Measurements from ENCODE around the gene SRP9.
"Not testable (repeated sequence)": the region's sequence is repeated elsewhere in the genome, so short reads cannot be mapped to it uniquely, and the experiment has no call there.

Gene SRP9

DNA sequence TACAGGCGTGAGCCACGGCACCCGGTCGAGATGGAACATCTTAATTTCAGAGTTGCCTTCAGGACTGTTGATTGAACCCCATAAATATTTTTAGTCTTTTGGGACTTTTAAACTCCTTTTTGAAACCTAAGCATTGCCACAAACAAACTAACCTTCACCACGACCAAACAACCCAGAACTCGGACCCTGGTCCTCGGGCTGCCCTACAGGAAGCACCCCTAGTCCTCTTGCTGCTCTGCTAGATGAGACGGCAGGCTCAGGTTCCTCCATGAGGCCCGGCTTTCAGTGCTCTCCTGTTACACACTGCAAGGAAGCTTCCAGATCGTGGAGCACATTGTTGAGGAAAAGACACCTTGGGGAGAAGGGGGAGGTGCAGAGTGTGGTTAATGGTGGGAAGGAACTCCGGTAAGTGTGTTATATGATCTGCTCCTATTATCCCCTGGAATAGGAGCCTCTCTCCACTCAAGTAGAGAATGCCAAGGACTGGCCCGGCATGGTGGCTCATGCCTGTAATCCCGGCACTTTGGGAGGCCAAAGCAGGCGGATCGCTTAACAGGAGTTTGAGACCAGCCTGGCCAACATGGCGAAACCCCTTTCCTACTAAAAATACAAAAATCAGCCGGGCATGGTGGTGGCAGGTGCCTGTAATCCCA, 38.0 kb downstream of the SRP9 start:
- no peak for DNase-seq (ENCODE audit: low read depth)

DNA sequence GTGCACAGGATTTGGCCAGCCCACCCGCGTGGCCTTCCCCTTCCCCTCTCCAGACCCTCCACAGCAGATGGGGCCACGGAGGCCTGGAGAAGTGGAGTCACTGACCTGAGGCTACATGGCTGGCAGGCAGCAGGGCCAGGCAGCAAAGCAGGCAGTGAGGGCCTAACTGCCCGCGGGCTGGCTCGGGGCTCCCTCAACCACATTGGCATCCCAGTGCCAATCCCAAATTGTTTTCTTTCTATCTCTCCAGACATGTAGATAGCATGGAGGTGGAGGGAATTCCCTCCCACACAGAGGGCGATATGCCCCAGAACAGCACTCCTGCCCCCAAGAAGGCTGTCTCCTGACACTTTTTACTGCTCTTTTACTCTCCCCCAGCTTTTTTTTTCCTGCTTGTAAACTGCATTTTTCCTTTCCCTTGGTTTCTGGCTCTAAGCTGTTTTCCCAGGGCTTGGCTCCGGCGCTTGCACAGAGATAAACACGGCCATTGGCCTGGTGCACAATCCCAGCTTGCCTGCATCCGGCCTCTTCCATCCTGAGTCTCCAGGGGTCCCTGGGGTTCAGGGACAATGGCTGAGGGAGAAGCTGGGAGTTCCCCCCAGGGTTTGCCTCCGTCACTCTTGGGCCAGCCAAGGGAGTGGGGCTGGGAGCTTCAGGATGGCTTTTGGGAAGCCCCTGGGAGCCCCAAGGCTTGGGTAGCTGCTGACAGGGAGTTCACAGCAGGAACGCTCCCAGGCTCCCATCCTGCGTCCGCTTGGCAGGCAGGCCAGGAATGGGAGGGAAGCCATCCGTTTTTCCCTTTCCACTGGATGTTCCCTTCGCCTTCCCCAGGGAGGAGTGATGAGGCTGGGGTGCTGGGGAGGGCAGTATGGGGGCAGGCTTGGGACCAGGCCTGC, 39.3 kb downstream of the SRP9 start:
- no peak for DNase-seq (ENCODE audit: low read depth)

DNA sequence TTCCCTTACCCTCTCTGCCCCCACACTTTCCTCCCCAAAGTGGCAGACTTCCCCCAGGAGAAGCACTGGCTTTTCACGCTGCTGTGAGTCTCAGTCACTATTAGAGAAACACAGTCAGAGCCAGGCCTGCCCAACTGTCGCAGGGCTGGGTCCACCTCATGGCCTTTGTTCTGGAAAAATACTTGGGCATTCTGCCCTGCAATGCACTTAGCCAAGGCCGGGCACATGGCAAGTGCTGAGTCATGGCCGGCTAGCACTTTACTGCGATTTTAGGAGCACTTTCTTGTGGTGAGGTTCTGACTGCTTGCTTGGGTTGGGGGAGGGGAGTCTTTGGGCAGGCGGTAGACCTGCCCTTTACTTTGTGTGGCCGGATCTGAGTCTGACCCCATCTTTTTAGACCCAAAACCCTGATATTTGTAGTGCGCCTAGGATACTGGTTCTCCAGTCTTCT, 40.0 kb downstream of the SRP9 start:
- peak; percentile 88 for DNase-seq (ENCODE audit: low read depth)

- no peak for DNase-seq (ENCODE audit: low read depth)
Measured at GRCh38 chr1:225818229-225818628, 40.6 kb downstream of the SRP9 start.

- DNase-seq (ENCODE audit: low read depth) = no peak
Measured at GRCh38 chr1:225819346-225820192, 41.9 kb downstream of the SRP9 start.

GRCh38 chr1:225820522-225821120, 43.0 kb downstream of the SRP9 start:
- DNase-seq (ENCODE audit: low read depth) = no peak

DNA sequence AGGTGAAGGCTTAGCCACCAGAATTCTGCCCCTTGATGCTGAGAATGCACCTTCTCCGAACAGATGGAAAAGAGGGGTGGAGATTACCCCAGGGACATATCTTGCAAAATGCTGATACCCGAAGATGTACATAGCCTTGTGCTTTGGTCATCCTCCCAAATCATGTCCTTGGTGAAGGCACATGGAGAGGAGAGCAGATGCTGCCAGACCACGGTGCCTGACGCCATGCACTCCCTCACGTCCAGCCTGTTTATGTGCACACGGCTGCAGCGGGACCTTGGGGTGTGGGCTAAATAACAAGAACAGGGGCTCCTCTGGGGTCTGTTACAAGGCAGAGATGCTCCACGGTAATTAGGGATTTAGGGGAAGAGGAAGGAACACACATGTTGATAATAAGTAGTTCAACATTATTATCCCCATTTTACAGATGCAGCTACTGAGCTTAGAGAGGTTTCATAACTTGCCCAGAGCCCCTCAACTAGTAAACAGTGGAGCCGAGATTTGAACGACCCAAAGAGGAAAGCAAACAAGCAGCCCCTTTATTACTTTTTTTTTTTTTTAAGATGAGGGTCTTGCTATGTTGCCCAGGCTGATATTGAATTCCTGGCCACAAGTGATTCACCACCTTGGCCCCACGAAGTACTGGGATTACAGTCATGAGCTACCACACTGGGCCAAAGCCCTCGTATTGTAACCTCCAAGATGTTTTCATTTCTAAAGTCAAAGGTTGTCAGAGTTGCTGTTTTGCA, 45.2 kb downstream of the SRP9 start:
- DNase-seq (ENCODE audit: low read depth) = no peak

GRCh38 chr1:225823811-225824261, 46.2 kb downstream of the SRP9 start:
- no peak for DNase-seq (ENCODE audit: low read depth)

GRCh38 chr1:225824533-225824941, 46.9 kb downstream of the SRP9 start:
- DNase-seq (ENCODE audit: low read depth) = no peak

- DNase-seq (ENCODE audit: low read depth) = no peak
Measured at GRCh38 chr1:225825078-225825477, 47.5 kb downstream of the SRP9 start.

GRCh38 chr1:225825607-225826007, 48.0 kb downstream of the SRP9 start:
- no peak for DNase-seq (ENCODE audit: low read depth)

DNA sequence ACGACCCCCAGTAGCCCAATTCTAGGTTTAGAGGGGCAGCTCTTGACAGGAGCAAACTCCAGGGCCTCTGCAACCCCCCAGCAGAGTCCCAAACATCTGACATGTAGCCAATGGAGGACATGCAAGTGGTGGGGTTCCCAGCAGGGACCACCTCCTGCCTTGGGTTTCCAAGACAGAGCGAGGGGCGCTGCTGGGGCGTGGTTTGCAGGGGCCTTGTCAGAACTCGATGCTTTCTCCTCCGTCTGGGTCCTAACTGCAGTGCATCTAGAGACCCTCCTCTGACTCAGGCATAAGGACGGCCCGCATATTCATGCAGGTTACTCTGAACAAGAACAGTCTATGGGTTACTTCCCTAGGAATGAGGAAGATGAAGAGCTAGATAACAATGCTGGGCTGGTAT, 49.5 kb downstream of the SRP9 start:
- DNase-seq (ENCODE audit: low read depth) = no peak

DNA sequence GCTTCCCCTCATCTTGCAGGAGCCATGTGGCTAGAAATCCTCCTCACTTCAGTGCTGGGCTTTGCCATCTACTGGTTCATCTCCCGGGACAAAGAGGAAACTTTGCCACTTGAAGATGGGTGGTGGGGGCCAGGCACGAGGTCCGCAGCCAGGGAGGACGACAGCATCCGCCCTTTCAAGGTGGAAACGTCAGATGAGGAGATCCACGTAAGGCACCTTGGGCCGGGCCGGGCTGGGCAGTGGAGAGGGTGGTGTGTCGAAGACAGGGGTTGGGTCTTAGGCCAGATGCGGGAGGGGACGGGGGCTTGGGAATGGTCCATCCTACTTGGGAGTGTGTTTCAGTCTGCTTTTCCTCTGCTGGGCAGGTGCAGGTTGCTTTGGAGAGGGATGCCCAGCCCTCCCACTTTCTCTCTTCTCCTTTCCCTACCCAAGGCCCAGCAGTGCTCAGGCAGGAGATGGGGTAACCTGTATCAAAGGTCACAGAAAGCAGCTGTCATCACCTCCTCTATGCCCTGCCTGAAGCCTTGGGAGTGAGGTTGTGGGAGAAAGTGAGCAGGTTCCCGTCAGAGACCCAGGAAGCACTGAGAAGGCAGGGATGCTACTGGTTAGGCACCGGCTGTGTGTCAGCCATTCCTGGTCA, 51.2 kb downstream of the SRP9 start:
- DNase-seq (ENCODE audit: low read depth) = no peak

- no peak for DNase-seq (ENCODE audit: low read depth)
Measured at GRCh38 chr1:225830841-225831240, 53.2 kb downstream of the SRP9 start.

DNA sequence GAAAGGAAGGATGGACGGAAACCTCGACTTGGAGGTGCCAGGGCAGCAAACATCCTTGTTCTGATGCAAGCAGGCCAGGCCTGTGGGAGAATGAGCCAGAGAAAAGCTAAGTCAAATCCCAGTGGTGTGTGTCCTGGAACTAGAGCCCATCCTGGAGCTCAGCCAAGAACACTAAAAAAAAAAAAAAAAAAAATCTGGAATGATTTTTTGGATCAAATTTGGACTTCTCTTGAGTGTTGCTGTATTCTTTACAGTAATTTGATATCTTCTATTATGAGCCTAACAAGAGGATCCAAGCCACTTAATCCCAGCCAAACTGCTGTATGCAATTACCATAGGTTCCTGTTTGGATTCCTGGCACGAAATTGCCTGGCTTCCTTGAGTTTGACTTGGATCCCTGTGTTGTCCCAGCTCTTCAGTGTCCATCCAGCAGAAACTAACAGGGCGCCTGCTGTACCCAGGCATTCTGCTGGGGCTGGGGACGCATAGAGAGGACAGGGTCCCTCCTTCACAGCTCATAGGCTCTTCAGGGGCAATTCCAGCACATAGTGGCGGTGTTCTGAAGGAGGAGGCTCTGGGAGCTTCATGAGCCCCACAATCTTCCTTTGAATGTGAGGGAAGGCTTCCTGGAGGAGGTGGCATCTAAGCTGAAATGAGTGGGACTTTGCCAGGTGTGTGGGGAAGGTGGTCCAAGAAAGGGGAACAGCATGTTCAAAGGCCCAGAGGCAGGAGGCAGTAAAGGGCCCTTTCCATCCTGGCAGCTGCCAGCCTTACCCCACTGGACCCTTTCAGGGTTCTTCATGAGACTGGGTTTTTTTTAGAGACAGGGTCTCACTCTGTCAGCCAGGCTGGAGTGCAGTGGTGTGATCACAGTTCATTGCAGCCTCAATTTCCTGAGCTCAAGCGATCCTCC, 57.0 kb downstream of the SRP9 start:
- peak; percentile 76 for DNase-seq (ENCODE audit: low read depth)

DNA sequence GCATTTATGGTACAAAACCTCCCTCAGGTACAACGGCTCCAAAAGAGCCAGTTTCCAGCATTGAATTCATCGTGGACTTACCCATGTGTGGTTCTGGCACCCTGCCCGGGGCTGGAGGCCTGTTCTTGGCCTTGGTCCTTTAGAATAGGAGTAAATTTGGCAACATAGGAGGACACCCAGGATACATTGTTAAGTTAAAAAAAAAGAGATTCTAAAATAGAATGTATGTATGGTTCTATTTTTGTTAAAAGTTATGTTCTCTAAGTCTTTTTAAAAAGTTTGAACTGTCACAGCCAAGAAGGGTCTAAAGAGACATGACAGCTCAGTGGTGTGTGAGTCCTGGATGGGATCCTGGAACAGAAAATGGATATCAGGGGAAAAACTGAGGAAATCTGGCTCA, 58.2 kb downstream of the SRP9 start:
- no peak for DNase-seq (ENCODE audit: low read depth)

GRCh38 chr1:225836296-225836695, 58.7 kb downstream of the SRP9 start:
- not testable (repeated sequence) for DNase-seq (ENCODE audit: low read depth)

GRCh38 chr1:225838793-225839192, 61.2 kb downstream of the SRP9 start:
- no peak for DNase-seq (ENCODE audit: low read depth)
